HG02678 (cell line): ENCODE results near the gene ZNF831.

Experiments used
- ATAC-seq: cut with Tn5 transposase; IDR thresholded peaks from one replicate; pipeline ENCODE4 v1.9.1; 2021; ENCODE audit warnings: mild to moderate bottlenecking, moderate library complexity; ENCODE audit not compliant: unreplicated experiment

The ZNF831 gene

DNA sequence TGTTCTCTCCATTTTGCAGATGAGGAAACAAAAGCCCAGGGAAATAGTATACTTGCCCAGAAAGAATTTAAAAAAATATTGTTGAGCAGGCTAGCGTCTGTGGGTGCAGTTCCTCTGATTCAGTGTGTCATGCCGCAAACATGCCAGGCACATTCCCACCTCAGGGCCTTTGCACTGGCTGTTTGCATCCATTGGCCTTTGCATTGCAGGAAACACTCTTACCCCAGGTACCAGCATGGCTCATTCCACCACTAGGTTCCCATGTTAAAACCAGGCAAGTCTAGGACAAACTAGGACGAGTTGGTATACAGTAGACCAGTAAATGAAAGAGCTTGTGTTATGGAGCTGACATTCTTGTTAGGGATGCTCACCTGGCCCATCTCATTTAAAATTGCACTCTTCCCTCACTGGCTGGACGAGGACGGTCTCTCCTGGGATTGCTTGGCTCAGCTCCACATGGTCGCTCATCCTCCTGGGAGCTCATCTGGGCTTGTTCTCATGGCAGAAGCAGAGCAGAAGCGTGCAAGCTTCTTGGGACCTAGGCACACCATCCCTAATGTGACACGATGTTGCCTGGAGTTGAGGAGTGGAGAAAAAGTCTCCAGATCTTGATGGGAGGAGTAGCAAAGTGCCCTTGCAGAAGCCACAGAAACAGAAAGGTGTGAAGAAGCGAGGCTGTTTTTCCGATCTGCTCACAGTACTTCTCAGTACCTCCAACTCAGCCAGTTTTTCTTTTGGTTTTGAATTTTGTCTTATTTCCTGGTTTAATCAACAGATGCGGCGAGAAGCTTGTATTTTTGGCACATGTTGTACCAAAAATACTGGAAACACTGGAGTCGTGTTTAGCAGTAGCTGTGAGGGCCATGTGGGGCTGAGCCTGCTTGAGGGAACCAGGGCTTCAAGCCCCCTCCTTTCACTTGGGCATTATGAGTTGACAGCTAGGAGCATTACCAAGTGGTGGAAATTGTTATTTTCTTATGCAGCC is 13.9 kb downstream of the ZNF831 start:
- no peak for ATAC-seq

DNA sequence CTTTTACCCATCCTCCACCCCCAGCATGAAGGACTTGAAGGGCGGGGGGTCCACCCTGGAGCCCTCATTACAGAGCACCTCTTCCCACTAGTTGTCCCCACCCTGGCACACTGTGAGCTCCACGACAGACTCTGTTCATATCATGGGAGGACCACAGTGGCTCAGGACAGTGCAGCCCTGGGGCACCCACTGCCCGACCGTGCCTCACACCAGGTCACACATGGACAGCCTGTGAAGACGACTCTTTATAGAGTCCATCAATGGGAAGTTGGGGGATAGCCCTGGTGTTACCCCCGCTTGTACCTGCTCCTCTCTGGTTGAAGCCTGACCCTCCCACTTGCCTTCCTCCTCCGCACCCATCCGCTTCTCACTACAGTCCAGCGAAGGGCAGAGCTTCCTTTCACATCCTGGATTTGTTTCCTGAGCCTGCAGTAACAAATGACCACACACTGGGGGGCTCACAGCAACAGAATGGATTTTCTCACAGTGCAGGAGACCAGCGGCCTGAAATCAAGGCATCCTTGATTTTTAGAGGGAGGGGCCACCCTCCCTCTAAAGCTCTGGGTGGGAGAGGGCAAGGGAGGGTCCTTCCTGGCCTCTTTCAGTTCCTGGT is 15.5 kb downstream of the ZNF831 start:
- no peak for ATAC-seq

- no peak for ATAC-seq
Observed at GRCh38 chr20:59179988-59180387, 16.4 kb downstream of the ZNF831 start.

DNA sequence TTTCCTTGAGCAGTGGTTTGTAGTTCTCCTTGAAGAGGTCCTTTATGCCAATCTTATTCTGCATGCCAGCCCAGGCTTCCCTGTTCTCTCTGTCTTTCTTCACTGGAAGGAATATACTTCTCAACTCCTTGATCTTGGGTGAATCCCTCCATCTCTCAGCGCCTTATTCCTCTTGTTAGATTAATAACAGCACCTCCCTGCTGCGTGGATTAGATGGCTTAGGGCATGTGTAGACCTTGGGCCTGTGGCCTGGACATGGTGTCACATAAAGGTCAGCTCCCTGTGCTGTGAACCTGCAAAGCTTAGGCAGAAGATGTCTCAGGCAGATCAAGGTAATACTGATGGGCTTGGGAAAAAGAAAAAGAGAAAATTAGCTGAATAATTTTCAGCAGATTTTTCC is 18.3 kb downstream of the ZNF831 start:
- no peak for ATAC-seq

- peak; percentile 55 for ATAC-seq
Observed at GRCh38 chr20:59182401-59183044, 18.9 kb downstream of the ZNF831 start.

DNA sequence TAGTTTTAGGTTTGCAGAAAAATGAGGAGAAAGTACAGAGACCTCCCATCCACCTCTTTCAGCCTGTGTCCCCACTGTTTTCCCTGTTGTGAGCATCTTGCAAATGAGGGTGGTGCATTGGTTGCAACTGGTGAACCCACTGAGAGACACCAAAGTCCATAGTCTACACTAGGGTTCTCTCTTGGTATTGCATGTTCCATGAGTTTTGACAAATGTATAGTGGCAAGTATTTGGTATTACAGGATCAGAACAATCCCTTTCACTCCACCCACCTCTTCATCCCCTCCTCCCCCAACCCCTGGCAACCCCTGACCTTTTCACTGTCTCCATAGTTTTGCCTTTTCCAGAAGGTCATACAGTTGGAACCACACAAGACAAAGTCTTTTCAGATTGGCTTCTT is 20.1 kb downstream of the ZNF831 start:
- ATAC-seq, result no peak

DNA sequence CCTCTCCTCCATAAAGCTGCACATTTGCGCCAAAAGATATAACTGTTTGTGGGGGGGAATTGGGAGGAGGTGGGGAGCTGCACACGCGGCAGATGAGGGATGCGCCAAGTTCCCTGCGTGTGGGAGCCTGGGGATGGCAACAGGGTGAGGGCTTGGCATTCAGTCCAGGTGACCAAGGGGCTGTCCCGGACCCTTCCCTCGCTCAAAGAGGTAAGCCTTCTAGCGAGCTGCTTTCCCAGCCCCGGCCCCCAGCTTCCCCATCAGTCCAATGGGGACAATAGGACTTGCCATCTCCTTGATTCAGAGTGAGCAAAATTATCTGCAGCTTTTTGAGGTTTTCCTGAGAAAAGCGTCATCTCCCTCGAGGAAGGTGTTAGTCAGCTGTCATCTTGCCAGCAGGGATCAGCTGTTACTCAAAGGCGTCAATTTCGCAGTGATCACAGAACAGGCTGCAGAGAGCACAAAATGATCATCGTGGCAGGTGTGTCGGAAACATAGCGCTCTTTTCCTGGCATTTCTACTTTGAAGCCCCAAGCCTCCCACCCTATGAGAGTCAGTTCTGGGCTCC is 21.3 kb downstream of the ZNF831 start:
- ATAC-seq, result no peak

DNA sequence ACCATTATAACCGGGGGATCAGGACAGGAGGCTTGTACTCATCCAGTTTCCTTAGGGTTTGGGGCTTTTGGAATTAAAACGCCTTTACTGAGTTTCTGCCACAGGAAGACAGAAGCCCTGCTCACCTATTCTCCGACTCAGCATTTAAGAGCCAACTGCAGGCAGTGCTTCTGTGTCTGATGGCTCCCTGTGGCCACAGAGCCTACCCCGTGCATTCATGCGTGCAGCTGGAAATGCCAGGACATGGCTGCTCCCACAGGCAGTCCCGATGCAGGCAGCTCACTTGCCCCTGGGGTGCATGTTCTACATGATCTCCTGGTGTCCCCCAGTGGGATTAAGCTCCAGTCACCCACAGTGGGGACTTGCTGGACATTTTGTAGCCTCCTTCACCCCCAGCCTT is 22.2 kb downstream of the ZNF831 start:
- no peak for ATAC-seq

GRCh38 chr20:59190466-59190865 is 26.8 kb downstream of the ZNF831 start:
- ATAC-seq, result no peak

GRCh38 chr20:59191036-59191755 is 27.6 kb downstream of the ZNF831 start:
- no peak for ATAC-seq

DNA sequence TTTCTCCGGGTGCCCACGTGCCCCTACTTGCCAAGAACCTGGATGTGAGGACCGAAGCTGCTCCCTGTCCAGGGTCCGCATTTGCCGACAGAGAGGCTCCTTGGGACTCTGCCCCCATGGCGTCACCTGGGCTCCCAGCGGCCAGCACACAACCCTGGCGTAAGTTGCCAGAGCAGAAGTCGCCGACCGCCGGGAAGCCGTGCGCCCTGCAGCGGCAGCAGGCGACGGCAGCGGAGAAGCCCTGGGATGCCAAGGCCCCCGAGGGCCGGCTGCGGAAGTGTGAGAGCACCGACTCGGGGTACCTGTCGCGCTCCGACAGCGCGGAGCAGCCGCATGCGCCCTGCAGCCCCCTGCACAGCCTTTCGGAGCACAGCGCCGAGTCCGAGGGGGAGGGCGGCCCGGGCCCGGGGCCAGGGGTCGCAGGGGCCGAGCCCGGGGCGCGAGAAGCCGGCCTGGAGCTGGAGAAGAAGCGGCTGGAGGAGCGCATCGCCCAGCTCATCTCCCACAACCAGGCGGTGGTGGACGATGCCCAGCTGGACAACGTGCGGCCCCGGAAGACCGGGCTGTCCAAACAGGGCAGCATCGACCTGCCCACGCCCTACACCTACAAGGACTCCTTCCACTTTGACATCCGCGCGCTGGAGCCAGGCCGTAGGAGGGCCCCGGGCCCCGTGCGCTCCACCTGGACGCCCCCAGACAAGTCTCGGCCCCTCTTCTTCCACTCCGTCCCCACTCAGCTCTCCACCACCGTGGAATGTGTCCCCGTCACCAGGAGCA is 28.3 kb downstream of the ZNF831 start:
- no peak for ATAC-seq

GRCh38 chr20:59192533-59192896 is 28.9 kb downstream of the ZNF831 start:
- ATAC-seq, result no peak

DNA sequence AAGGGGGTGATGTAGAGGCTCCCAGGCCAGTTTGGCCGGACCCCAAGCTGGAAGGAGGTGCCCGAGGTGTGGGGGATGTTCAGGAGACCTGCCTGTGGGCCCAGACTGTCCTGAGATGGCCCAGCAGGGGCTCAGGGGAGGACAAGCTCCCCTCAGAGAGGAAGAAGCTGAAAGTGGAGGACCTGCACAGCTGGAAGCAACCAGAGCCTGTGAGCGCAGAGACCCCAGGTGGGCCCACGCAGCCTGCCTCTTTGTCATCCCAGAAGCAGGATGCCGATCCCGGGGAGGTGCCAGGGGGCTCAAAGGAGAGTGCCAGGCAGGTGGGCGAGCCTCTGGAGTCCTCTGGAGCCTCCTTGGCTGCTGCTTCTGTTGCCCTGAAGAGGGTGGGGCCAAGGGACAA is 29.7 kb downstream of the ZNF831 start:
- ATAC-seq, result no peak

- ATAC-seq, result no peak
Observed at GRCh38 chr20:59194023-59194935, 30.7 kb downstream of the ZNF831 start.

- ATAC-seq, result no peak
Observed at GRCh38 chr20:59195316-59195993, 31.8 kb downstream of the ZNF831 start.

GRCh38 chr20:59204165-59204894 is 40.7 kb downstream of the ZNF831 start:
- no peak for ATAC-seq

- no peak for ATAC-seq
Observed at GRCh38 chr20:59205044-59205443, 41.4 kb downstream of the ZNF831 start.

GRCh38 chr20:59207235-59207634 is 43.6 kb downstream of the ZNF831 start:
- no peak for ATAC-seq
